ENCODE measurements around the gene NLRP13. TPM values are rescaled to one million over a fixed set of nuclear protein-coding genes. Genes with fewer than 3 reads are reported as not detected.

The NLRP13 gene
- total and polyA plus RNA-seq, 2 experiments from 2014 or later: not detected

- TF ChIP-seq ZNF462 (CRISPR knock-in tag; IDR thresholded peaks at IDR 0.05): no peak
- no peak for TF ChIP-seq ETS1 (IDR thresholded peaks at IDR 0.05)
These were observed 49.5 kb downstream of the NLRP13 start (continued) for GRCh38 chr19:55882626-55883025.

DNA sequence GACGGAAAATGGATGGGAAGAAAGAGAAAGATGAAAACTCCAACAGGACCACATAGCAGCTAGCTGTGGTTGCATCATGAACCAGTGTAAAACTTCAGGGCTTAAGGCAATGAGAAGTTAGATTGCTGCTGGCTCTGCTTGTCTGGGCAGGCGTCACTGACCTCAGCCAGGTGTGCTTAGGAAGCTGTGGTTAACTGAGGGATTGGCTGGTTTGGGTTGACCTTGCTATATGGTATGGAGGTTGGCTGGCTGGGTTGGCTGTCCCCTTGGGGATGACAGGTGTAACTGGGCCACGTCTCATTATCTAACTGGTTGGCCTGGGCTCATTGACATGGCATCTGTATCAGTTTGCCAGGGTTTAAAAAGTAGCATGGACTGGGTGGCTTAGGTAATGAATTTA lies 54.9 kb downstream of the NLRP13 start:
- Histone ChIP-seq H3F3A (replicated peaks; ENCODE audit: low read depth) (no peaks in the 10 kb centered on the region), H3K4me3 (no peak overlapping the region), H4K20me1 (replicated peaks; ENCODE audit: insufficient read depth) (no peaks in the 10 kb centered on the region), H3K9me2 (ENCODE audit: insufficient read depth) (no peaks in the 10 kb centered on the region), H3K27ac (ENCODE audit: low read depth) (no peak overlapping the region), H3K4me2 (no peak overlapping the region), H3K27me3 (ENCODE audit: insufficient read depth) (no peaks in the 10 kb centered on the region), H3K4me1 (ENCODE audit: insufficient read depth) (no peaks in the 10 kb centered on the region), H3K79me2 (replicated peaks; ENCODE audit: insufficient read depth) (no peaks in the 10 kb centered on the region), H3K36me3 (ENCODE audit: insufficient read depth) (no peaks in the 10 kb centered on the region), H2AFZ (no peak overlapping the region)
- Mint-ChIP-seq H3K4me1 (no peaks in the 10 kb centered on the region), H3K9me3 (peaks cover 89% of the 10 kb centered on the region), H3K27me3 (ENCODE audit: insufficient read depth, low read depth, poor library complexity) (peaks cover 4% of the 10 kb centered on the region), H3K27ac (no peak overlapping the region), H3K4me3 (no peak overlapping the region), H3K36me3 (ENCODE audit: low read depth) (peaks cover 18% of the 10 kb centered on the region)
- no peak for ATAC-seq
- DNase-seq (ENCODE audit: low spot score): no peak
- TF ChIP-seq ZNF114 (CRISPR knock-in tag; IDR thresholded peaks at IDR 0.05) (no peak), POLR2AphosphoS5 (IDR thresholded peaks at IDR 0.05; ENCODE audit: low read depth) (no peak), EZH2 (IDR thresholded peaks at IDR 0.05; ENCODE audit: low read depth, unreplicated experiment) (no peak), ZNF462 (CRISPR knock-in tag; IDR thresholded peaks at IDR 0.05) (no peak), JUNB (IDR thresholded peaks at IDR 0.05; ENCODE audit: unreplicated experiment) (no peak)
- TF ChIP-seq, protein P1, sequence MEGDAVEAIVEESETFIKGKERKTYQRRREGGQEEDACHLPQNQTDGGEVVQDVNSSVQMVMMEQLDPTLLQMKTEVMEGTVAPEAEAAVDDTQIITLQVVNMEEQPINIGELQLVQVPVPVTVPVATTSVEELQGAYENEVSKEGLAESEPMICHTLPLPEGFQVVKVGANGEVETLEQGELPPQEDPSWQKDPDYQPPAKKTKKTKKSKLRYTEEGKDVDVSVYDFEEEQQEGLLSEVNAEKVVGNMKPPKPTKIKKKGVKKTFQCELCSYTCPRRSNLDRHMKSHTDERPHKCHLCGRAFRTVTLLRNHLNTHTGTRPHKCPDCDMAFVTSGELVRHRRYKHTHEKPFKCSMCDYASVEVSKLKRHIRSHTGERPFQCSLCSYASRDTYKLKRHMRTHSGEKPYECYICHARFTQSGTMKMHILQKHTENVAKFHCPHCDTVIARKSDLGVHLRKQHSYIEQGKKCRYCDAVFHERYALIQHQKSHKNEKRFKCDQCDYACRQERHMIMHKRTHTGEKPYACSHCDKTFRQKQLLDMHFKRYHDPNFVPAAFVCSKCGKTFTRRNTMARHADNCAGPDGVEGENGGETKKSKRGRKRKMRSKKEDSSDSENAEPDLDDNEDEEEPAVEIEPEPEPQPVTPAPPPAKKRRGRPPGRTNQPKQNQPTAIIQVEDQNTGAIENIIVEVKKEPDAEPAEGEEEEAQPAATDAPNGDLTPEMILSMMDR (conservative IDR thresholded peaks at IDR 0.05; ENCODE audit: low read depth in 2 of 2): no peak
